CD4-positive, alpha-beta T cell treated with Interleukin-12 subunit alpha and Interleukin-12 subunit beta, for 1 hour (primary cell): ENCODE data around the gene THBS3.
"Not testable (repeated sequence)": the region's sequence is repeated elsewhere in the genome, so short reads cannot be mapped to it uniquely, and the experiment has no call there.

Experiments
- DNase-seq: peaks from one replicate; pipeline ENCODE4 v3.0.0-alpha.2; 2020

Gene THBS3

GRCh38 chr1:155207806-155208540, at the start of gene THBS3:
Gene THBS3, minus strand, starts transcription at chr1:155207897. Its CDS starts 21 bp downstream, at chr1:155207876.
- DNase-seq = no peak

DNA sequence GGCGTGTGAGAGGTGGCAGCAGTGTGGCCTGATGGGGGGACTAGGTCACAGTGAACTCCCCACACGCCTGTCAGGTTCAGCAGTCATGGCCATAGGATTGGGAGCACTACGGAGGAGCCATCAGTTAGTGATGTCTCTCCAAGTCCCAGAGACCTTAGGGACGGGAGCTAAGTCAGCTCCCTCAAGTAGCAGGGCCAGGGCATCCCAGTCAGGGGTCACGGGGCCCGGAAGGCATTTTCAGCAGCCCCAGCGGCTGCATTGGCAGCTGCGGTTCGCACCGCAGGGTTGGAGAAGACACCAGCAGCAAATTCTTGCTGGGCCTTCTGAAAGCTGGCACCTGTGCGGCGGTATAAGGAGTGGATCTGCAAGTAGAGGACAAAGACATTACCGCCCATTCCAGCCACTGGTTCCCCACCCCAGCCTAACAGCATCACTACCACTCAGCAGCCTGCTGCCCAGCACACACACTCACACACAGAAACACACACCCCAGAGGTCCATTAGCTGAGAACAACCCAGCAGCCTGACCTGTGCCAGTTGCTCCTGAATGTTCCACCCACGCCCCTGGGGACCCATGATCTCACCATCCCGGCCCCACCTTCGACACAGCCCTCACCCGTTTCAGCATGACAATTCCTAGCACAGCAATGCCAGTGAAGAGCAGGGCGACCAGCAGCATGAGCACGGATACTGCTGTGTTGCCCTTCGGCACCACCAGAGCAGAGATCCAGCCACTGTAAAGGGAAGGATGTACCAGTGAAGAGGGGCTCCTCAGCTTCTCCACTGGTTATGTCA, 48.6 kb upstream of the THBS3 start:
- DNase-seq = no peak

DNA sequence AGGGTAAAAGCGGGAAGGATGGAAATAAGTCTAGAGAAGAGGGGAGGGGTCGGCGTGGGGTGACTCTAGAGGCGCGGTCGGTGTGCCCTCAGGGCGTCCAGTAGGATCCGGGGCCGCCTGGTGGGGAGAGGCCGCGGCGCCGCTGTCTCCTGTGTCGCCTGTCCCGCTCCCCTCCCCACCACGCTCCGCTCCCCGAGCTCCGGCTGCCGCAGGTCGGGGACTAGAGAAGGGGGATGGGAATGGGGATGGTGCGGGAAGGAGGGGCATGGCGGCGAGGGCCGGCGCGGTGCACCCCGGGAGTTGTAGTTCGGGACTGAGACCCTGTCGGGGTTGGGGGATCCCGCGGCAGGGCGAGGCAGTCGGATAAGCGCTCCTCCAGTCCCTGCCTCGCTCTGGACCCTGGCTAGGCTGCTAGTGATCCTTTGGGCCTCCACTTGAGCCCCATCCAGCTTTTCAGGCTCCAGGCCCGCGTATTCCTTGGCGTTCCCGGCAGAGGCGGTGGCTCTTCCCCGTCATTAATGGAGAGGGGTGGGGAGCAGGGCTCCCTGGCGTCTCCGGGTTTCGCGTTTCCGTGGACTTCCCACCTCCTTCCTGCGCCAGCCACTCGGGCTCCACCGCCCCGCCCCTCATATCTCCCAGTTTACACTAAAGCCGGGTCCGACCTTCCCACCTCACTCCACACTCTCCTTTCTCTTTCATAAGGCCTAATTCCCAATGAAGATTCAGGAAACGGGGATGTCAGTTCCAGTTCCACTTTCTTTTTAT, 47.7 kb upstream of the THBS3 start, which contains the start of gene ENTREP3:
Gene ENTREP3 (minus strand): TSS at position 241 of the 765 bp plus-strand sequence. CDS start 606 bp downstream, outside the sequence.
- DNase-seq = peak; percentile 84

DNA sequence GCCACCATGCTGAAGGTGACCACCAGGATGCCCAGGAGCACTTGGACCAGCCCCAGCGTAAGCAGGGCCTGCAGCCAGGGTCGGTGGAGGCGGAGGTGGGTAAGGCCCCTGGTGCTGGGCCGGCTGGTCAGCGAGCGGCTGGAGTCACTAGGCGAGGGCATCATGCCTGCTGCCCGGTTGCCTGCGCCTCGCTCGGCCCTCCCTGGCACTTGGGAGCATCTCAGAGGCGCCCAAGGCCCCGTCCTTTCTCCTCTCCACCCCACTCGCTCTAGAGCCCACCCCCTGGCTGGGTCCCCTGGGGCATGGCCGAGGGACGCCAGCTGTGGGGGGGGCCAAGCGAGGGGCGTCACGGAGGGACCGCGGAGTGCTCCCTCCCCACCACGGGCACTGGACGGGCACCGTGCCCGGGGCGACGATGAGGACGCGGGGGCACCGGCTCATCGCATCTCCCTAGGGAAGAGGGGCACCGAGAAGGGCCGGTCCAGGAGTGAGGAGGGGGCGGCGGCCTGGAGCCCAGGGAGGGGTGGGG, 47.1 kb upstream of the THBS3 start:
- DNase-seq = no peak

- no peak for DNase-seq
These were observed 46.6 kb upstream of the THBS3 start for GRCh38 chr1:155254228-155254713.

- no peak for DNase-seq
These were observed 46.1 kb upstream of the THBS3 start for GRCh38 chr1:155253797-155254196.

GRCh38 chr1:155253208-155253607, 45.5 kb upstream of the THBS3 start:
- no peak for DNase-seq

- DNase-seq = no peak
These were observed 43.9 kb upstream of the THBS3 start for GRCh38 chr1:155251566-155251965.

- DNase-seq = peak; percentile 95
These were observed 43.1 kb upstream of the THBS3 start for GRCh38 chr1:155250633-155251449.

DNA sequence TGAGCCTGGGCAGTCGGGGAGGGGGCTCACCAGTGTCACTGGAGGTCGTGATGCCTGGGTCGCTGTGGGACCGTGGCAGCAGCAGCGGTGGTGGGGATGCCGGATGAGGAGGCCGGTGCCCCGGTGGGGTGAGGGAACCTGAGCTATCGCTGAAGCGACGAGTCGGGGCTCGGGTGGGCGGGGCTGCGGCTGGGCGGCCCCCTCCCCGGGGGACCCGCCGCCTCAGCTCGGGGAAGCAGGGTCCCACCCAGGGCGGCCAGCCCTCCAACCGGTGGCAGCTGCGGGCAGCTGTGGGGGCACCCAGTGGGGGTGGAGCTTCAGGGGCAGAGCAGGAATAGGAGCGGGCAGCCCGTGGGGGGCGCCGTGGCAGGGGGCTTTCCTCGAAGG, 42.5 kb upstream of the THBS3 start:
- DNase-seq = no peak

DNA sequence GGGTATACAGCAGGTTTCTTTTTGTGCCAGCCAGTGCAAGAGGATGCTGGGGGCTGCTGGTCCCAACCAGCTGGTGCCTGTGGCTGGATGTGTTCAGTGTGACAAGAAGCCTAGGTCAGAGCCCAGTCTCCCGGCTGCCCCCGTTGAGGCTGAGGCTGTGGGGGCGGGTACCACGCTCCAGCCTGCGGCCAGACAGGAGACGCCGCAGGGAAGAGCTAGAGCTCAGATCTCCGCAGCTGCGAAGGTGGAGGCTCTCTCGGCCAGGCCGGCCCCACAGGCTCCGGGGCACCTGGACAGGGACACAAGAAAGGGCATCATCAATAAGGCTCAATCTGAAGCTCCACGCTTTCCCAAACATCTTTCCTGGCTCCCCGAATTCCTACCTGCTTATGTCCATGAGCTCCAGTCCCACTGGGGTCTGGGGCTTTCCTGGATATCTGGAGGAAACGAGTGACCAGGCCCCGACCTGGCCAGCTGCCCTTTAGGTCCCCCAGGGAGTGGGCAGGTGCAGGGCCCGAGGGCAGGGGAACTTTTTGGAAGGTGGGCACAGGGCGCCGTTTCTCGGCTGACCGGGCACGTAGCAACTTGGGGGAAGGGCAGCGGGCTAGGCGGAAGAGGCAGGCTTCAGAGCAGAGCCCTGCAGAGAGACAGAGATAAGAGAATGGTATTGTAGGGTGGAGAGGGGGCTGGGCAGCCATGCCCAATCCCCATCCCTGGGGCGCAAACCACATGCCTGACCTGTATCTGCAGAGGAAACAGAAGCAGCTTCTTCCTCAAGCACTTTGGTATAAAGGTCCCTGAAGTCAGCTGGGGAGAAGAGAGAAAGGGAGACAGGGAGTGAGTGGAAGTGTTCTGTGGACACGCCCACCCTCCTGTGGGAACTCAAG, 40.2 kb upstream of the THBS3 start:
- DNase-seq = no peak

DNA sequence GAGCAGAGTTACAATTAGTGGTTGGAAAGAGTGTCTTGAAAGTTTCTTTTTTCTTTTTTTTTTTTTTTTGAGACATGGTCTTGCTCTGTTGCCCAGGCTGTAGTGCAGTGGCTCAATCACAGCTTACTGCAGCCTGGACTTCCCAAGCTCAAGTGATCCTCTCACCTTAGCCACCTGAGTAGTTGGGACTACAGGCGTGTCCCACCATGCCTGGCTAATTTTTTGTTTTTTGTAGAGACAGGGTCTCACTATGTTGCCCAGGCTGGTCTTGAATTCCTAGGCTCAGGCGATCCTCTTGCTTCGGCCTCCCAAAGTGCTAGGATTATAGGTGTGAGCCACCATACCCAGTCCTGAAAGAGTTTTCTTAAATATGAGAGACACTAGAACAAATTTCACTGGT, 39.1 kb upstream of the THBS3 start:
- DNase-seq = not testable (repeated sequence)

DNA sequence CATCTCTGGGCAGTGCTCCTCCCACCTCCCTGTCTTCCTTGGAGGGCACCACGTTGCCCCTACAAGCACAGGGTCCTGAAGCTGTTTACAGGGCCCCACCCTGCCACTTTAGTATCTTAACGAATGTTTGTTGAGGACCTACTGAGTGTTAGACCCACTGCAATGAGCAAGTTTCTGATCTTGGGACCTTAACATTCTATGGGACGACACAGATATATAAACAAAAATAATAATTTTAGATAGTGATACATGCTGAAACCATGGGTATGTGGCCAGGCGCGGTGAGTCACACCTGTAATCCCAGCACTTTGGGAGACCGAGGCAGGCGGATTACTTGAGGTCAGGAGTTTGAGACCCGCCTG, 37.4 kb upstream of the THBS3 start:
- DNase-seq = no peak

- peak; percentile 97 for DNase-seq
These were observed 36.9 kb upstream of the THBS3 start for GRCh38 chr1:155244368-155245162.

- DNase-seq = no peak
These were observed 35.2 kb upstream of the THBS3 start for GRCh38 chr1:155242805-155243358.

- DNase-seq = no peak
These were observed 34.2 kb upstream of the THBS3 start for GRCh38 chr1:155241841-155242264.

- peak; percentile 82 for DNase-seq
These were observed 33.5 kb upstream of the THBS3 start for GRCh38 chr1:155241069-155241679.

DNA sequence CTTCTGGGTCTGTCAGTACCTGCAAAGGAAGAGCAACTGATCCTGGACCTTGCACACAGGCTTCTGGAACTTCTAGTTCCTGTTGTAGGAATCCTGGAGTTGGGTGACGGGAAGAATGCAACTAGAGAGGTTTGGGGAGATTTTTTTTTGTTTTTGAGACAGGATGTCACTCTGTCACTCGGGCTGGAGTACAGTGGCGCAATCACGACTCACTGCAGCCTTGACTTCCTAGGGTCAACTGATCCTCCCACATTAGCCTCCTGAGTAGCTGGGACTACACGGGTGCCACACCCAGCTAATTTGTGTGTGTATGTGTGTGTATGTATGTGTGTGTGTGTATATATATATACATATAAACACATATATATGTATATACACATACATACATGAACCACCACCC, 28.8 kb upstream of the THBS3 start:
- DNase-seq = no peak

DNA sequence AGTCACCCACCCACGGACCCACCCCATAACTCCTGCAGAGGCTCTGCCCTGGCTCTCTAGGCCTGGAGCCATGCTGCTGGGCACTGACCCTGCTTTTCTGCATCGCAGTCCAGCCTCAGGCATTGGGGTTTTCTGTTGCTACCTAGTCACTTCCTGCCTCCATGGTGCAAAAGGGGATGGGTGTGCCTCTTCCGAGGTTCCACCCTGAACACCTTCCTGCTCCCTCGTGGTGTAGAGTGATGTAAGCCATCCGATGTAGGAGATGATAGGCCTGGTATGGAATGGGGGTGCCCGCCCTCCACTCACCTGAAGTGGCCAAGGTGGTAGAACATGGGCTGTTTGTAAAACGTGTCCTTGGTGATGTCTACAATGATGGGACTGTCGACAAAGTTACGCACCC, 27.7 kb upstream of the THBS3 start:
- DNase-seq = peak; percentile 37
